ENCODE measurements around the gene CACNA1C.

DNA sequence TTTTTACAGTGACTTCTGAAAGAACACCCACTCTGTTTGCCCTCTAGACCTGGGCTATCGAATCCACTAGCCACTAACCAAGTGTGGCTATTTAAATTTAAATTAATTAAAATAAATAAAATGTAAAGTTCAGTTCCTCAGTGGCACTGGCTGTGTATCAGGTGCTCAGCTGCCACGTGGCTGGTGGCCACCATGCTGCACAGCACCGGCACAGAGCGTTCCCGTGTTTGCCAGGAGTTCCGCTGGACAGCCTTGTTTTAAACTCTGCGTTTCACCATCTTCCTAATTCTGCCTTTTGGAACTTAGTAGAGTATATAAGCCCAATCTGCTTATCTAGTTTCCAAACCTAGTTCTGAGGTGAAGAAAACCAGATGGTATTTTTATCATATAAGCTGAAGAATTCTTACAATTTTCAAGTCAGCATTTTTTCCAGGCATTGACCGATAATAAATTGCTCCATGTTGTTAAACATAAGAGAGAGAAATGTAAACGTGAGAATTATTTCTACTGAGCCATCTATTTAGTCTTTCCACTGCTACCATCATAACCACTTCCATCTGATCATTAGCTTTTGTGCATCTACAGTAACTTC, 339.0 kb downstream of the CACNA1C start:
- TF ChIP-seq CTCF (IDR thresholded peaks at IDR 0.05) (no peak), POLR2A (IDR thresholded peaks at IDR 0.05) (no peak)
